Measurements from ENCODE around the gene TACC2.
A peak's percentile ranks its signal among the peaks of the same experiment; 100 is the strongest.

TACC2 gene

GRCh38 chr10:122051609-122052385, 62.8 kb downstream of the TACC2 start:
- no peak overlapping the region for H3K27ac ChIP-seq

GRCh38 chr10:122052701-122053100, 63.7 kb downstream of the TACC2 start:
- no peaks in the 10 kb centered on the region for H3K36me3 ChIP-seq (ENCODE audit: insufficient read depth)
- no peak overlapping the region for H3K9ac ChIP-seq
- H3K4me2 ChIP-seq: no peak overlapping the region
- no peaks in the 10 kb centered on the region for H3K27me3 ChIP-seq (ENCODE audit: insufficient read depth, low read depth)
- no peaks in the 10 kb centered on the region for H4K20me1 ChIP-seq (ENCODE audit: insufficient read depth)
- no peak for TF ChIP-seq CTCF (conservative IDR thresholded peaks at IDR 0.05; ENCODE audit: low read depth, low read length)
- no peak overlapping the region for H3K27ac ChIP-seq
- H3K4me3 ChIP-seq (IDR thresholded peaks at IDR 0.05; ENCODE audit: insufficient read depth, low read depth, low read length): no peak overlapping the region
- H3K4me1 ChIP-seq (ENCODE audit: low read depth, poor library complexity, severe bottlenecking): no peaks in the 10 kb centered on the region
- H3K79me2 ChIP-seq (ENCODE audit: insufficient read depth, low read depth): no peaks in the 10 kb centered on the region
- H2AFZ ChIP-seq (ENCODE audit: low read depth): no peak overlapping the region

More at GRCh38 chr10:122051609-122052385, 62.8 kb downstream of the TACC2 start:
- Histone ChIP-seq H3K79me2 (ENCODE audit: insufficient read depth, low read depth) (no peaks in the 10 kb centered on the region), H2AFZ (ENCODE audit: low read depth) (no peak overlapping the region), H3K36me3 (ENCODE audit: insufficient read depth) (no peaks in the 10 kb centered on the region), H3K27me3 (ENCODE audit: insufficient read depth, low read depth) (no peaks in the 10 kb centered on the region), H3K4me3 (IDR thresholded peaks at IDR 0.05; ENCODE audit: insufficient read depth, low read depth, low read length) (no peak overlapping the region), H4K20me1 (ENCODE audit: insufficient read depth) (no peaks in the 10 kb centered on the region), H3K4me1 (ENCODE audit: low read depth, poor library complexity, severe bottlenecking) (no peaks in the 10 kb centered on the region), H3K4me2 (no peak overlapping the region), H3K9ac (no peak overlapping the region)
- no peak for TF ChIP-seq CTCF (conservative IDR thresholded peaks at IDR 0.05; ENCODE audit: low read depth, low read length)

- Histone ChIP-seq H3K79me2 (ENCODE audit: insufficient read depth, low read depth) (no peaks in the 10 kb centered on the region), H2AFZ (ENCODE audit: low read depth) (no peak overlapping the region), H3K27ac (no peak overlapping the region), H3K4me1 (ENCODE audit: low read depth, poor library complexity, severe bottlenecking) (no peaks in the 10 kb centered on the region), H3K4me3 (IDR thresholded peaks at IDR 0.05; ENCODE audit: insufficient read depth, low read depth, low read length) (no peak overlapping the region), H3K36me3 (ENCODE audit: insufficient read depth) (no peaks in the 10 kb centered on the region), H3K4me2 (no peak overlapping the region), H3K27me3 (ENCODE audit: insufficient read depth, low read depth) (no peaks in the 10 kb centered on the region), H4K20me1 (ENCODE audit: insufficient read depth) (no peaks in the 10 kb centered on the region), H3K9ac (no peak overlapping the region)
- TF ChIP-seq CTCF (conservative IDR thresholded peaks at IDR 0.05; ENCODE audit: low read depth, low read length): no peak
Observed at GRCh38 chr10:122053314-122053713, 64.4 kb downstream of the TACC2 start.

DNA sequence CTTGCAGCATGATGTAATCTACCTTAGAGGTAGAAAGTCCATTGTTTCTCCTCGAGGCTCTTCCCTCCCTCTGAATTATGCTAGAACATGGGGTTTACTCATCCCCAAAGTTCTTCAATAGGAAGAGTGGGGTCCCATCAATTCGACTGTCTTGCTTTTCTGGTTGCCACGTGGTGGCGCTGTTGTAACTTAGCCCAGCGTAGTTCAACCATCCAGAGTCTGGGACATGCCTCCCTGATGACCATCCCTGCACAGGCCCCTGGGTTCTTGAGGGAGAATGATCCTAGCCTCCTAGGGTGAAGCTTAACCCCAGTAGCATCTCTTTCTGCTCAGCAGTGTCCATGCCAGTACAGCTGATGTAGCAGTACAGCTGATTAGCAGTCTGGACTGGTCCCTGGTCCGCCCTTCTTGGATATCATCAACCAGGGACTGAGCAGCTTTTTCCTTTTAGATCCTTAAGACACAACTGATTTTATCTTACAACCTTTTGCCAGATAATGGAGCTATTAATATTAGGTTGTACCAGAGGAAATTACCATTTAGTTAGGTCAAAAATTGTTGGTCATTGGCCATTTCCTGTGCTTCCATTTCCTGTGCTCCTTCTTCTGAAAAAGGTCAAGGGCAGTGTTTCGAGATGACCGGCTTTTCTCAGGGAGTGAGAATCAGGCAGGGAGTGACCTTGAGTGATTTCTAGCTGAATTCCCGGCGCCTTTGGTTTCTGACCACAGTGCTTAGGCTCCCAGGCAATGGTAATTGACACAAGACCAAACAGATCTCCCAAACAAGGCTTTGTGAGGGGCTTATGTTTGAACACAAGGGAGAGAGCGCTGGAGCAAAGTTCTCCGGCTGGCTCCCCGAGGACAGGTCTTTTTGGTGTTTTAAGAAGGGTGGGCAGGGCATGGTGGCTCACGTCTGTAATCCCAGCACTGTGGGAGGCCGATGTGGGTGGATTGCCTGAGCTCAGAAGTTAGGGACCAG, 65.4 kb downstream of the TACC2 start:
- H4K20me1 ChIP-seq (ENCODE audit: insufficient read depth): no peaks in the 10 kb centered on the region
- no peaks in the 10 kb centered on the region for H3K27me3 ChIP-seq (ENCODE audit: insufficient read depth, low read depth)
- no peak overlapping the region for H3K9ac ChIP-seq
- H3K4me2 ChIP-seq: no peak overlapping the region
- H3K79me2 ChIP-seq (ENCODE audit: insufficient read depth, low read depth): no peaks in the 10 kb centered on the region
- H3K4me1 ChIP-seq (ENCODE audit: low read depth, poor library complexity, severe bottlenecking): no peaks in the 10 kb centered on the region
- peak; percentile 46 for TF ChIP-seq CTCF (conservative IDR thresholded peaks at IDR 0.05; ENCODE audit: low read depth, low read length)
- no peak overlapping the region for H2AFZ ChIP-seq (ENCODE audit: low read depth)
- H3K4me3 ChIP-seq (IDR thresholded peaks at IDR 0.05; ENCODE audit: insufficient read depth, low read depth, low read length): no peak overlapping the region
- H3K36me3 ChIP-seq (ENCODE audit: insufficient read depth): no peaks in the 10 kb centered on the region
- H3K27ac ChIP-seq: no peak overlapping the region
